ENCODE measurements around the gene AMPD2.
A peak's percentile ranks its signal among the peaks of the same experiment; 100 is the strongest.

The AMPD2 gene

DNA sequence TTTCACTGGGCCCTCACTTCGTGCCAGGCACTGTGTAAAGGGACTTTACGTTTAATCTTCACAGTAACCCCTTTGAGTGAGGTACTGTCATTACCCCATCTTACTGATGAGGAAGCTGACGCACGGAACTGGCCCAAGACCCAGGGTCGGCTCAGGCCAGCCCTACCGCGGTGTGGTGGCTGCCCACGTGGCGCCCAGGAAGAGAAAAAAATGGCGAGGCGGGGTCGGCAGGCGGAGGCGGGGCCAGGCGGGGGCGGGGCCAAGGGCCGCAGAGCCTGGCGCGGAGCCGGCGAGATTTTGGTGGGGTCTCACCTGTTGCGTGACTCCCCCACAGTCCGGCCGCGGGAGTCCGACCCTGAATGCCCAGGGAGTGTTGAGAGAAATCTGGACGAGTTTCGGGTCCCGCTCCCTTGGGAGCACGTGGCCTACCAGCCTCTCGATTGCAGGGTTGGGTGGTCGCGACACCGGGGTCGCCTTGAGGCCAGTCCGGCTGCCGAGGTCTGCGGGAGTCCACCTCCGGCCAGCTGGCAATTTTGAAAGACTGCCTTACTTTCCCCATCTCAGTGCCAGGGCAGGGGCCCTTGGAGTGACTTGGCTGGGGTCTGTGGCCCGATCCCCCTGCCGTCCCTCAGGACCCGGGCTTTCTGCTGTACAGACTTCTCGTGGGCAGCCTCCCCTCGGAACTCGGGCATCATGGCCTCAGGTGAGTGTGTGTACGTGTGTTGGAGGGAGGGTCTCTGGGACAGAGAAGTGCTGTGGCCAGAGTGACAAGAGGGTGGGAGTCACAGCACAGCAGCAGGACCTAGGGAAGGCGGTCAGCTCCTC is at the start of gene AMPD2, which contains the start of gene GNAT2:
AMPD2 (plus strand) TSS at position 262 of the 825 bp plus-strand sequence. CDS start 1,339 bp downstream, outside the sequence.
GNAT2 (minus strand) TSS at position 41 of the 825 bp plus-strand sequence. CDS start 6,746 bp downstream, outside the sequence.
- DNase-seq (ENCODE audit: low read depth in 2 of 2), result peak; percentile 66 to 70

DNA sequence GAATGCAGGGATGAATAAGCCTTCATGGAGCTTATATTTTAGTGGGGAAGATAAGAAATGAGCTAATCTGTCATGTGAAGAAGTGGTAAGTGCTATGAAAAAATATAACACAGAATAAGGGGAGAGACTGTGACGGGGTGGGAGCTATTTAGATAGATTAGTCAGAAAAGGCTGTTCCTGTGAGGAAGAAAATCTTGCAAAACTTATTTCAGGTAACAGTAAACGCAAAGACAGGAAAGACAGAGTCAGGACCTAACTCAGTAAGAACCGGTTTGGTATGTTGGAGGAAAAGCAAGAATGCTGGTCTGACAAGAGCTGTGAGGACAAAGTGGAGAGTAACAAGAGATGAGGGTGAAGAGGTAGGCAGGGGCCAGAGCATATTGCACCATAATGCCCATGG is 49.2 kb upstream of the AMPD2 start:
- DNase-seq (ENCODE audit: low read depth in 2 of 2), result no peak

DNA sequence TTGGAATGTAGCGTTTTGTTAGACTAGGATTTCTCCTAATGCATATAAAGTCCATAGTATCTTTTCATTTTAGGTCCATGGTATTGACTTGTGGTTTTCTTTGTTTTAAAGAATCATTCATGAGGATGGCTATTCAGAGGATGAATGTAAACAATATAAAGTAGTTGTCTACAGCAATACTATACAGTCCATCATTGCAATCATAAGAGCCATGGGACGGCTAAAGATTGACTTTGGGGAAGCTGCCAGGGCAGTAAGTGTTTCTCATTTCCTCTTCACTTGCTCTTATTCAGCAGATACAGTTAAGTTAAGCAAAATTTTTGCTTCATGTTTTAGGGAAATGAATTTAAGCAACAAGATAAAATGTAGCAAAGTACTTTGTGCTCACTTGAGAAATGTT is 45.9 kb upstream of the AMPD2 start:
- DNase-seq (ENCODE audit: low read depth in 2 of 2), result no peak

DNA sequence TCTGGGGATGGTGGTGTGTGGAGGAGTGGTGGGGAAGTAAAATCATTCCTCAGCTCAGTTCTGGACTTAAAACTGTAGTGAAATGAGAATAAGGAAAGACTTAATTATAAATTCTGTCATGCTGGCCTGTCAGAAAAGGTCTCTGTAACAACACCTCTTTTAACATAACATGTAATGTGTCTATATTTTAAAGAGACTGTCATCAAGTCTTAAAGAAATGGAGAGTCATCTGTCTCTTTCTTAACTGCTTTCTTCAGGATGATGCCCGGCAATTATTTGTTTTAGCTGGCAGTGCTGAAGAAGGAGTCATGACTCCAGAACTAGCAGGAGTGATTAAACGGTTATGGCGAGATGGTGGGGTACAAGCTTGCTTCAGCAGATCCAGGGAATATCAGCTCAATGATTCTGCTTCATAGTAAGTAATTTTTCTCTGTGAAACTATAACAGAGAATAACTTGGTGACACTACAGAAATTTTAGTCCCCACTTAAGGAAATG is 40.6 kb upstream of the AMPD2 start:
- no peak for DNase-seq (ENCODE audit: low read depth in 2 of 2)

GRCh38 chr1:109579491-109579890 is 40.1 kb upstream of the AMPD2 start:
- no peak for DNase-seq (ENCODE audit: low read depth in 2 of 2)

DNA sequence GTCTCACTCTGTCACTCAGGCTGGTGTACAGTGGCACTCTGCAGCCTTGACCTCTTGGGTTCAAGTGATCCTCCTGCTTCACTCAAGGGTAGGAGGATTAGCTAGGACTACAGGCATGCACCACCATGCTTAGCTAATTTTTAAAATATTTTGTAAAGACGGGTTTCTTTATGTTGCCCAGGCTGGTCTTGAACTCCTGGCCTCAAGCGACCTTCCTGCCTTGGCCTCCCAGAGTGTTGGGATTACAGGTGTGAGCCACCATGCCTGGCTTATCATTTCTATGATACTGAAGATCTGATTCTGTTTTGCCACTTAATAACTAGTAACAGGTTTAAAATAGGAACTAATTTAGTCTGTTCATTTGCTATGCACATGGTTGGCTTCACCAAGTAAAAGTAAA is 37.6 kb upstream of the AMPD2 start:
- no peak for DNase-seq (ENCODE audit: low read depth in 2 of 2)

- DNase-seq (ENCODE audit: low read depth in 2 of 2), result no peak
Observed at GRCh38 chr1:109584766-109585165, 34.9 kb upstream of the AMPD2 start.

- DNase-seq (ENCODE audit: low read depth in 2 of 2), result no peak
Observed at GRCh38 chr1:109586055-109586454, 33.6 kb upstream of the AMPD2 start.

DNA sequence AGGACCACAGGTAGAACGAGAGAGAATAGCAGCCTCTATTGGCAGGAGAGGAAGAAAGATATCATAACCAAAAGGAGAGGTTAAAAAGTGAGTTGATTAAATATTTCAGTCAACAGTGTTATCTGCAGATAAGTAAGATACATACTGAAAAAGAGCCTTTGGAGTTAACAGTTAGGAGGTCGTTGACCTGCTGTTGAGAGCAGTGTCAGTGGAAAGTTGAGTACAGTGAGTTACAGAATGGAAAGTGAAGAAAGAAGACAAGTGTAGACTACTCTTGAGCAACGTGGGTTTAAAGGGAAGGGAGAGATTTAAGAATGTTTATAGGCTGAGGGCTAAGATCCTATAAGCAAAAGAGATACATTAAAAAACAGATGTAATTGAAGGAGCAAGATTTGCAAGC is 30.5 kb upstream of the AMPD2 start:
- DNase-seq (ENCODE audit: low read depth in 2 of 2), result no peak

DNA sequence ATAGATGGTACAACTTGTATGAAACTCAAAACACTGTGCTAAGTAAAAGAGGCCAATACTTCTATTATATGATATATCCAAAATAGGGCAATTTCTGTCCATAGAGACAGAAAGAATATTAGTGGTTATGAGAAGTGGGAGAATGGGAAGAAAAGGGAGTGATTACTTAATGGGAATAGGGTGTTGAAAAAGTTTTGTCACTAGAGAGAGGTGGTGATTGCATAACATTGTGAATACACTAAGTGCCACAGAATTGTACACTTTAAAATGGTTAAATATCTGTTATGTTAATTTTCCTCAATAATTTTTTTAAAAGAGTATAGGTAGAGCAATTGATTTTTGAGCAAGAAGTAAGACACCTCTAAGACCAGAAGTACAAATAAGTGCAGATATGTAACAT is 30.0 kb upstream of the AMPD2 start:
- no peak for DNase-seq (ENCODE audit: low read depth in 2 of 2)

DNA sequence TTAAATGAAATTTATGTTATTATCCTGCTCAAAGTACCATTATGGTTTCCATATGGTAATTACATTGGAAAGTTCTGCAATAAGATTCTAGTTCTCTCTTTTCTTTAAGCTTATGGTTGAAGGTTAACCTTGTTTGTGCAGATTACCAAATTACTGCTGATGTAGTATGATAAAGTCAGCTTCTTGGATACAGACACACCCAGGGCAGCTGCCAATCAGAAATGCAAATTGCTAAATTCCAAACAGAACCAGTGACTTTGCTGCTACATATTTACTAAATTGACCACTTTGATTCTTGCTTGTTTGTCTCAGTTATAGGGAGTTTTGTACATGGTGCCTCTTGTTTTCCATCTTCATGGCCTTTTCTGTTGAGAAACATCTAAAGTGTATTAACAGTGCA is 26.7 kb upstream of the AMPD2 start:
- DNase-seq (ENCODE audit: low read depth in 2 of 2), result no peak

DNA sequence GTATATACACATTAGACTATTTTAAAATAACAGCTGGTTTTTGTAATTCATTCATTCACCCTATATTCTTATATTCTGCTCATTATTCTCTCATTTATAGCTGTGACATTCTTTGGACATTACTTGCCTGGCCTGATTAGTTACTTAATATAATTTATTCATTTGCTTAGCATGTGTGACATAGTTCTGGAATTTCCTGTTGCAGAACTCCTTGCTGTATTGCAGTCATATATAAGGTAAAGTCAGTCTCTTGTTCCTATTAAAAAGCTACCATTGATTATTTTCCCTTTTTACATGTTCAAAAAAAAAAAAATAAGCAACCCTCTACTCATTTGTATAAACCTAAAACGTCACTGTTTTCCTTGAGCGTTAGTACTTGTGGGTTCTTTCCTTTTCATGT is 24.1 kb upstream of the AMPD2 start:
- no peak for DNase-seq (ENCODE audit: low read depth in 2 of 2)

DNA sequence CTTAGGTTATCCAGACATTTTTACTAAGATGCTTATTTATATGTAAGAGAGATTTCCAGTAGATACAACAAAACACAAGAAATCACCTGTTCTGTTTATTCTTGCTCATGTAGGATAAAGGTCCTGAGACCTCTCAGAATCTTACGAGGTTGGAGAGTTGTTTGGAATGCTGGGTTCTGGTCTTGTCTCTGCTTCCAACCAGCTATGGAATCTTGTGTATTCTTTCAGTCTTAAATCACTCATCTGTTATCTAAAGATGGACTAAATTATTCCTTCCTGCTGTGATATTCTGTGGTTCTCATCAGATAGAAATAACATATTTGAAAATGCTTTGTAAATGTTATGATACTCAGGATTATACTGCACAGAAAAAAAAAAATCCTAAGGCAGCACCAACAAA is 21.5 kb upstream of the AMPD2 start:
- no peak for DNase-seq (ENCODE audit: low read depth in 2 of 2)

DNA sequence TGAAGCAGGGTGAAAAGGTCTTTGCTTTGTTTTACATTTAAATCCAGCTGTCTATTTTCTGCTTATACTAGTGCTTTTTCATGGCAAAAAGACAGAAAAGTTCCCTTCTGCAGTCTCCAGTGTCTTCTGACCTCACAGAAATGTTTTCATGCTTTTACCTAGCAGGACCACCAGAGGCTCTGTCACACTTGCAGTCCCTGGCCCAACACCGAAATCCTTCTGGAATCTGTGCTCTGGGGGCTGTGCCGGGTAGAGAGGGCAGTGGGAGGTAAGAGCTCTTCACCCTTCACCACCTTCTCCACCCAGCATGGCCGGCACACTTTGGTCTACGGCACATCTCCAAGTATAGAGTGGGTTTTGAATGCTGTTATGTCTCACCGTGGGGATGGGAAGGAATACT is 21.0 kb upstream of the AMPD2 start:
- DNase-seq (ENCODE audit: low read depth in 2 of 2), result no peak

DNA sequence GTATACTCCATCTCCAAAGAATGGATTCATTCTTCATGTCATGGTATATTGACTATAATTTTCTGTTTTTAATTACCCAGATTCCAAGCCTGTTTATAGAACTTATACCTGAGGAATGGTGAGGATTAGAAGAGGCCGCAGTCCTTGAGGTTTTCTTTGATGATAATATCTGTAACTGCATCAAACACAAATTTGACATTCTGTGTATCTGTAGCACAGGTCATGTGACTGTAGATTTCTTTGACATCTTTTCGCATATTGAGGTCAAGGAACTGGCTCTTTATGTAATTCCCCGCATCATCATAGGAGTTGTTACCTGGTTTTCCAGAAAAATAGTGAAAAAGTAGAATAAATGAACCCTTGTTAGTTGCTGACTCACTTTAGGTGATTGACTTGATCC is 16.4 kb upstream of the AMPD2 start:
- DNase-seq (ENCODE audit: low read depth in 2 of 2), result no peak

GRCh38 chr1:109605381-109605780 is 14.3 kb upstream of the AMPD2 start:
- DNase-seq (ENCODE audit: low read depth in 2 of 2), result no peak

GRCh38 chr1:109609881-109610280 is 9.8 kb upstream of the AMPD2 start:
- no peak for DNase-seq (ENCODE audit: low read depth in 2 of 2)

DNA sequence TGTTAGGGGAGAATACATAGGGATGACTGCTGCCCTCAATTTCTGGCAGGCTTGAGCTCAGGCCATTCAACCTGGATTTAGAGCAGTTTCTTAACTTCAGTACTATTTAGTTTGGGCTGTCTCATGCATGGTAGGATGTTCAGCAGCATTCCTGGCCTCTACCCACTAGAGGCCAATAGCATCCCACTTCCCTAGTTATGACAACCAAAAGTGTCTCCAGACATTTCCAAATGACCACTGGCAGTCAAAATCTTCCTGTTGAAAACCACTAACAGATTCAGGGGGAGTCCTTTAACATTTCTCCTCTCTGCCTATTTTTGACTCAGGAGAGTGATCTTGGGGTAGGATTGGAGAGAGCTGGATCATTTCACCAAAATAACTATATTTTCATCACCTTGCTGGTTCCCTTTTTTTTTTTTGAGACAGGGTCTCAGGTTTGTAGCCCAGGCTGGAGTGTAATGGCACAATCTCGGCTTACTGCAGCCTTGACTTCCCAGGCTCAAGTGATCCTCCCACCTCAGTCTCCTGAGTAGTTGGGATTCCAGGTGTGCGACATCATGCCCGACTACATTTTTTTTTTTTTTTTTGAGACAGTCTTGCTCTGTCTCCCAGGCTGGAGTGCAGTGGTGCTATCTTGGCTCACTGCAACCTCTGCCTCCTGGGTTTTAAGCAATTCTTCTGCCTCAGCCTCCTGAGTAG is 8.9 kb upstream of the AMPD2 start:
- no peak for DNase-seq (ENCODE audit: low read depth in 2 of 2)

DNA sequence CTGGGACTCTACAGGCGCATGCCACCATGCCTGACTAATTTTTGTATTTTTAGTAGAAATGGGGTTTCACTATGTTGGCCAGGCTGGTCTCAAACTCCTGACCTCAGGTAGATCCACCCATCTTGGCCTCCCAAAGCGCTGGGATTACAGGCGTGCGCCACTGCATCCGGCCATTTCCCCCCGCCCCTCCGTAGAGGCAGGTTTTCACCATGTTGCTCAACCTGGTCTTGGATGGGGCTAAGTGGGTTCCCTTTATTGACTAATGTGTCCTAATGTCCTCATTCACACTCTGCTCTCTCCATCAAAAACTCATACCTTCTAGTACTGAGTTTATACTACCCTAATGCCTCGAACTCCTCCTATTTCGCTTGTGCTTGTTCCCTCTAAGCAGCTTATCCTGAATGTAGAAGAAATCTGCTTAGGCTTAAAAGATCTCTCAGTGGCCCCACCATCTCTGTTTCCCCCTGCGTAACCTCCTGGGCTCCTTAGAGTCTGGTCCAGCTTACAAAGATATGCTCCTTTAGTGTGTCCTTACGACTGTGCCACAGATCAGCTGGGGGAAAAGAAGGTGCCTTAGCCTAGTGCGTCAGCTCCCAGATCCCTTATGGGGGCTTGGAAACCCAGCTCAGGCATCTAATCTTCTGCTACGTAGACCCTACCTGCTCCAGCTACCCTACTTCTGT is 8.2 kb upstream of the AMPD2 start:
- DNase-seq (ENCODE audit: low read depth in 2 of 2), result no peak

DNA sequence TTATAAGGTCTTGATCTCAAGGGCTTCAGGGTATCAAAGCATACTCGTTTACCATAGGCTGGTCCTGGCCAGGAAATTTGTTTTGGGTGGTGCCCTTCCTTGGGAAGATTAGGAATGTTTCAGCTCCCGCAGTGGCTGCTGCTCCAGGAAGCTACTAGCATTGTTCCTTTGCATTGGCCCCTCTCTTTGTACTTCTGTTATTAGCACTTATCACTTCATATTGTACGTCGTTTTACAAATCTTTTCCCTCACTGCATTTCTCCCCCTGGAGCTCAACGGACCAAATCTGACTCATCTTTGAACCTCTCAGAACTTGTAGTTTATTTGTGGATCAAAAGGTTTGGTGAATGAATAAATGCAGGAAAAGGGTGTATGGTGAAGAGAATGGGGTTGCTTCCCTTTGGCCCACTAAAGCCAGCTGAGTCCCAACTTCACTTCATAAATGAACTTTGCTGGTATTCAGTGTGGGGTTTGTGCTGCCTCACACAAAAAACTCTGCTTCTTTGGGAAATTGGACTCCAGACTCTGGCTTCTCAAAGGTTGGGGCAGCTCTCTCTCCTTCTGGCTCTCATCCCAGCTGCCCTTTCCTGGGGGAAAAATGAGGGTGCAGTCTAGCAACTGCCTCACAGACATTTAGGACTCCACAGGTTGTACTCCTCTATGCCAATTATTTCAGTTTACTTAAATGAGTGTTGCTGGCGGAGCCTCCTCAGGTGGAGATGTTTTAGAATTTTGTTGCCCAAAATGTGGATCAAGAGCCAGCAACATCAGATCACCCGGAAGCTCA is 6.1 kb upstream of the AMPD2 start:
- DNase-seq (ENCODE audit: low read depth in 2 of 2), result no peak

- DNase-seq (ENCODE audit: low read depth in 2 of 2), result no peak
Observed at GRCh38 chr1:109615879-109616278, 3.8 kb upstream of the AMPD2 start.

- DNase-seq (ENCODE audit: low read depth in 2 of 2), result no peak
Observed at GRCh38 chr1:109616391-109616790, 3.2 kb upstream of the AMPD2 start.

All from stimulated activated CD8-positive, alpha-beta memory T cell treated with anti-CD3 and anti-CD28 coated beads, Interleukin-2, amount 100 ng/mL, for 48 hours (primary cell).